Activated T-helper 2 cell treated with anti-CD3 and anti-CD28 coated beads, Interferon-gamma antibody, Interleukin-2, Interleukin-4, amounts not matched to agents 10 μg/mL and 5 μg/mL and 100 μg/mL, durations not matched to agents 14 hours and 24 hours and 36 hours (primary cell): ENCODE results near the gene ALDH3B2. TPM values are rescaled to one million over a fixed set of nuclear protein-coding genes. Genes with fewer than 3 reads are reported as not detected.
"Not testable (repeated sequence)": the region's sequence is repeated elsewhere in the genome, so short reads cannot be mapped to it uniquely, and the experiment has no call there.

Experiments used
- DNase-seq: peaks from one replicate; pipeline ENCODE4 v3.0.0; 2021; ENCODE audit warnings: low spot score
- H3K27ac Mint-ChIP-seq: one replicate; pipeline ENCODE4 v1.8.0; 2021; ENCODE audit warnings: mixed read lengths
- H3K27me3 Mint-ChIP-seq: one replicate; pipeline ENCODE4 v1.8.0; 2021; ENCODE audit warnings: low read depth, mixed read lengths
- H3K36me3 Mint-ChIP-seq: one replicate; pipeline ENCODE4 v1.8.0; 2021; ENCODE audit warnings: low read depth, mixed read lengths
- H3K4me1 Mint-ChIP-seq: one replicate; pipeline ENCODE4 v1.8.0; 2021; ENCODE audit warnings: low read depth, mixed read lengths
- H3K4me3 Mint-ChIP-seq: one replicate; pipeline ENCODE4 v1.8.0; 2021; ENCODE audit warnings: low read depth, mild to moderate bottlenecking, moderate library complexity, mixed read lengths
- H3K9me3 Mint-ChIP-seq: one replicate; pipeline ENCODE4 v1.8.0; 2021; ENCODE audit warnings: mixed read lengths
- intact Hi-C: fragments of 100-400 bp; cut with micrococcal nuclease; formaldehyde crosslinking; loops from one replicate; pipeline ENCODE4 v1.15.1; 2023
- total RNA-seq: library from RNA; stranded (reverse); gene quantifications from 2 replicates; pipeline ENCODE4 v1.2.3, GENCODE V29; 2022

ALDH3B2 gene
- total RNA-seq, 1 donor from 2014 or later: not detected

DNA sequence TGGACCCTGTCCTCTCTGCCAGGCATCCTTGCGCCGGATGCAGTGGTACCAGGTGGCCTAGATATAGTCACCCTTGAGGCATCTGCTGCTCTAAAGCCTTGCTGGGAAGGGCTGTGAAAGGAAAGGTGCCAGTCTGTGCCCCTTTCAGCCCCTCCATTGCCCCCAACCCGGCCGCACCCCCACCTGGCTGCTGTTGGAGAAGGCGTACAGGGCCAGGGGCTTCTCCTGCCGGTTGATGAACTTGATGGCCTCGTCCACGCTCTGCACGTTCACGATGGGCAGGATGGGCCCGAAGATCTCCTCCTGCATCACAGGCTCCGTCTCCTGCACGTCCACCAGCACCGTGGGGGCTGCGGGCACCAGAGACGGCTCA is 10.2 kb downstream of the ALDH3B2 start:
- DNase-seq: no peak
- Mint-ChIP-seq H3K9me3 (no peaks in the 10 kb centered on the region), H3K27ac (no peak overlapping the region), H3K4me3 (no peak overlapping the region), H3K36me3 (no peaks in the 10 kb centered on the region), H3K27me3 (no peaks in the 10 kb centered on the region), H3K4me1 (no peaks in the 10 kb centered on the region)
- intact Hi-C loops: no loop called here

DNA sequence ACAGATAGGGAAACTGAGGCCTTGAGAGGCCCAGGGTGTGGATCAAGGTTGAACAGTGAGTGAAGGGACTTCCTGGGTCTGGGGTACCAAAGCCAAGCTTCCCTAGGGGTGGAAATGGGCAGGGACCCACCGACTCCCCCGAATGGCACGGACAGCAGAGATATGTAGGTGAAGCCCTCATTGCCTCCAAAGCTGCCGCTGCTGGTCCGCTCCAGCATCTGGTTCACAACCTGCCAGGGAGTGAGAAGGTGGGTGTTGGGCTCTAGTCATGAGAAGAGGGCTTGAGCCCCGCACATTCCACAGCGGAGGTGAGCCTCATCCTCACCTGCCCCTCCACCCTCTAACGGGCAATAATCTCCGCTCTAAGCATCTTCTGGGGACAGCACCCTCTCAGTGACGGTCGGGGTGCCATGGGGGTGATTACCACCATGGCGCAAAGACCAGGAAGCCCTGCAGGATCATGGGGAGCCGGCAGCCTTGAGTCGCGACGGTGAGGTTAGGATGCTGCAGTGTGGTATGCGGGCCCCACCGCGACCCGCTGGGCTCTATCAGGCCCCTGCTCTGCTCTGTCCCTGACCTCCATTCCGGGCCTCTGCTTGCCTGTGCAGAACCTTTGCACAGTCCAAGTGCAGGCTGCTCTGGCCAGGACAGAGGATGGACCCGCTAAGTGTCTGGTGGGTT is 10.8 kb downstream of the ALDH3B2 start:
- H3K4me1 Mint-ChIP-seq: peaks cover 2% of the 10 kb centered on the region
- intact Hi-C loops: no loop called here
- no peak for DNase-seq
- no peak overlapping the region for H3K27ac Mint-ChIP-seq
- H3K27me3 Mint-ChIP-seq: no peaks in the 10 kb centered on the region
- H3K4me3 Mint-ChIP-seq: no peak overlapping the region
- no peaks in the 10 kb centered on the region for H3K36me3 Mint-ChIP-seq
- H3K9me3 Mint-ChIP-seq: no peaks in the 10 kb centered on the region

DNA sequence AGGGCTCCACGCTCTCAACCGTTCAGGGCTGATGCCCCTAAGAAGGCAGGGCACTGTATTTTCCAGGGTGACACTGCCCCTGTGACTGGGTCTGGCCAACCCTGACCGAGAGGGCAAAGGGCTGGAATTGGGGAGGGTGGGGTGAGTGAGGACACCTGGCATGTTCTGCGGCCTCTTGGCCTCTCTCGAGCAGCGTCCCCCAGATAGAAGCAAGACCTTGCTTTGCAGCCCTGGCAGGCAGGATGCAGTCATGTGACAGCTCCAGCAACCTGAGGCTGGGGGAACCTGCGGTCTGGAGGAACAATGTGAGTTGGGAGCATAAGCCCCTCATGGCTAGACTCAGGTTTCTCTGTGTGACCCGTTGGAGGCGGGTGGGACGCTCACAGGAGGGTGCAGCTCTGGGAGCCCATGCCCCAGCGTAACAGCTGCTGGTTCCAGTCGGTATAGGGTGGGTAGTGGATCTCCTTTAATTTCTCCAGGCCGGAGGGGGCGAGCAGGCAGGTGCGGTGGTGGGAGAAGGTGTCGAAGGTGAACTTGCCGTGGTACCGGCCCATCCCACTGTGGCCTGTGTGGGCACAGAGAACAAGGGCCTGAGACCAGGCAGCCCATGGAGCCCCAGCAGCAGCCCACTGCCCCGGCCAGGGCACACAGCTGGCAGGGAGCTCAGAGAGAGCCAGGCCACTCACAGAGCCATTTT is 11.4 kb downstream of the ALDH3B2 start:
- Mint-ChIP-seq H3K36me3 (no peaks in the 10 kb centered on the region), H3K9me3 (no peaks in the 10 kb centered on the region), H3K27me3 (no peaks in the 10 kb centered on the region), H3K27ac (no peak overlapping the region), H3K4me3 (no peak overlapping the region), H3K4me1 (peaks cover 2% of the 10 kb centered on the region)
- DNase-seq: no peak
- intact Hi-C loops: no loop called here

DNA sequence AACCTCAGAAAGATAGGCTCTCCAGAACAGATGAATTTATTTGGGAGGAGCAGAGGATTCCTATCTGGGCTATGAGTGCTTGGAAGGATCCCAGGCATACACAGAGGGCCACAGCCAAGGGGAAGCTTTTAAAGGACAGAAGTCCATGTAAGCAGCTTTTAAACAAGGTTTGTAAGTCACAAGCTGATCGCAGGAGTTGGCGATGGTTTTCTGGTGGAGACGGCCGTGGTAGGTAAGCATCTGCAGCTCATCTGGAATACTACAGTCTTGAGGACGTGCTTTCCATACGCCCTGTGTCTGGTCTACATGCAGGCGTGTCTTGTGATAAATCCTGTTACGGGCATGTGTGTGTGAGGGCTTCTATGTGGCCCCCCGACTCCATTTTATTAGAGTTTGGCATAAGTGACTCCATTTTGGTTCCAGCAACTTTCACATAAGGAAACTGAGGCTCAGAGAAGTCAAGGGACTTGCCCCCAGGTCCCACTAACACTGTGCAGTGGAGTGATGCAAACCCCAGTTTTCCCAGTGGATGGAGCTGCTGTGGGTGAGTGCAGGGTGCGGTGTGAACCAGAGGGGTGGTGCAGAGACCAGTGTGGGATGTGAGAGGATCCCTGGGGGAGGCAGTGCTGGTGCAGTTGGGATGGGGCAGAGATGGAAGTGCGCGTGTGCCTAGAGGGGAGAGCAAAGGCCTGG is 12.1 kb downstream of the ALDH3B2 start:
- intact Hi-C loops: no loop called here
- H3K27me3 Mint-ChIP-seq: no peaks in the 10 kb centered on the region
- H3K4me3 Mint-ChIP-seq: no peak overlapping the region
- no peak overlapping the region for H3K27ac Mint-ChIP-seq
- H3K36me3 Mint-ChIP-seq: no peaks in the 10 kb centered on the region
- DNase-seq: no peak
- no peaks in the 10 kb centered on the region for H3K9me3 Mint-ChIP-seq
- peaks cover 2% of the 10 kb centered on the region for H3K4me1 Mint-ChIP-seq

DNA sequence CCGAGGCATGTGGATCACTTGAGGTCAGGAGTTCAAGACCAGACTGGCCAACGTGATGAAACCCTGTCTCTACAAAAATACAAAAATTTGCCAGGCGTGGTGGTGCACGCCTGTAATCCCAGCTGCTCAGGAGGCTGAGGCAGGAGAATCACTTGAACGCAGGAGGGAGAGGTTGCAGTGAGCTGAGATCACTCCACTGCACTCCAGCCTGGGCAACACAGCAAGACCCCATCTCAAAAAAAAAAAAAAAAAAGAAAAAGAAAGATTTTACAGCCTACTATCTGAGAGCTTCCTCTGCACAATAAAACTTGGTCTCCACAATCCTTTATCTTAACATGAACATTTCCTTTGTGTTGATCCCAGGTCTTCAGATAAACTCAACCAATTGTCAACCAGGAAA is 13.7 kb downstream of the ALDH3B2 start:
- intact Hi-C loops: not testable (repeated sequence)

DNA sequence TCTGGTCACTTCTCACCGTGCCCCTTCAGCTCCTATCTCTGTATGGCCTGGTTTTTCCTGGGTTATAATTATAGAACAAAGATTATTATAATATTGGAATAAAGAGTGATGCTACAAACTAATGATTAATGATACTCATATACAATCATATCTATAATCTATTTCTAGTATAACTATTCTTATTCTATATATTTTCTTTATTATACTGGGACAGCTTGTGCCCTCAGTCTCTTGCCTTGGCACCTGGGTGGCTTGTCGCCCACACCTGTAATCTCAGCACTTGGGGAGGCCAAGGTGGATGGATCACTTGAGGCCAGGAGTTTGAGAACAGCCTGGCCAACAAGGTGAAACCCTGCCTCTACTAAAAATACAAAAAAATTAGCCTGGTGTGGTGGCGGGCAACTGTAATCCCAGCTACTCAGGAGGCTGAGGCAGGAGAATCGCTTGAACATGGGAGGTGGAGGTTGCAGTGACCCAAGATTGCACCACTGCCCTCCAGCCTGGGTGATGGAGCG is 14.7 kb downstream of the ALDH3B2 start:
- H3K4me3 Mint-ChIP-seq, intact Hi-C loops, H3K27ac Mint-ChIP-seq, H3K27me3 Mint-ChIP-seq, H3K36me3 Mint-ChIP-seq, DNase-seq, H3K4me1 Mint-ChIP-seq, H3K9me3 Mint-ChIP-seq: not testable (repeated sequence)

More for the DNA sequence above, 13.7 kb downstream of the ALDH3B2 start:
- not testable (repeated sequence) for H3K36me3 Mint-ChIP-seq, H3K27ac Mint-ChIP-seq, H3K4me3 Mint-ChIP-seq, H3K4me1 Mint-ChIP-seq, H3K27me3 Mint-ChIP-seq, H3K9me3 Mint-ChIP-seq, DNase-seq

DNA sequence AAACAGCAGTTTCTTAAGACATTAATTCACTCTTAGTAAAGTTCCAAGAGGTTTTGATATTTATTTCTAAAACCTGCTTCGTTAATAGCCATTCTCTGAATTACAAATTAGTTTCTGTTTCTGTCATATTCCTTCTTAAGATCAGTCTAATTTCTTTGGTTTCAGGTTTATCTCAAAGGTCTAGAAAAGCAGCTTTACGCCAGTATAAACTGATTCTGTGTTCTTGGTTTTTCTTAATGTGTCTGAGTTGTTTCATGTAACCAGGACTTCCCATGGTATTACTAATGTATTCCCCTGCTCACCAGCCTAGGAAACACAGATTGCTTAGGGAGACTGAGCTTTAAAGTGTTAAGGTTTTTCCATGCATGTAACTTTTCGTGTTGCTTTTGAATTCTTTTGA is 17.1 kb downstream of the ALDH3B2 start:
- no peak for DNase-seq
- intact Hi-C loops: no loop called here
- Mint-ChIP-seq H3K4me1 (peaks cover 2% of the 10 kb centered on the region), H3K27ac (no peak overlapping the region), H3K36me3 (peaks cover 3% of the 10 kb centered on the region), H3K27me3 (no peaks in the 10 kb centered on the region), H3K9me3 (peaks cover 5% of the 10 kb centered on the region), H3K4me3 (no peak overlapping the region)

DNA sequence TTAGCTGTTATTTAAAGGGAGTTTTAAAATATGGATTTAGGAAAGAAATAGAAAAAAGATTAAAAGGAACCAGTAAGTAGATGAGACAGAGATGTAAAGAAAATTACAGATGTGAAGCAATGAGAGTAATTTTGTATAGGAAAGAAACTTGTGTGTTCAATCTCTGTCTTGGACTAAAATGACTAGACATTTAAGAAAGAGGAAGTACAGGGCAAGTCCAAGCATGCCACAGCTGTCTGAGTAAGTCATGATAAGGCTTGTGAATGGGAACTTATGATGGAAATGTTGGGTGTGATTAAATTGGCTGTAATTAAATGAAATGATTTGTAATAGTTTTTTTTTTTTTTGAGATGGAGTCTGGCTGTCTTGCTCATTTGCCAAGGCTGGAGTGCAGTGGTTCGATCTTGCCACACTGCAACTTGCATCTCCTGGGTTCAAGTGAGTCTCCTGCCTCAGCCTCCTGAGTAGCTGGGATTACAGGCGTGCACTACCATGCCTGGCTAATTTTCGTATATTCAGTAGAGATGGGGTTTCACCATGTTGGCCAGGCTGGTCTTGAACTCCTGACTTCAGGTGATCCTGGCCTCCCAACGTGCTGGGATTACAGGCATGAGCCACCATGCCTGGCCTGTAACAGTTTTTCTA is 18.0 kb downstream of the ALDH3B2 start:
- H3K9me3 Mint-ChIP-seq: peaks cover 5% of the 10 kb centered on the region
- DNase-seq: no peak
- no peaks in the 10 kb centered on the region for H3K27me3 Mint-ChIP-seq
- H3K36me3 Mint-ChIP-seq: peaks cover 3% of the 10 kb centered on the region
- no peak overlapping the region for H3K27ac Mint-ChIP-seq
- H3K4me3 Mint-ChIP-seq: no peak overlapping the region
- H3K4me1 Mint-ChIP-seq: peaks cover 2% of the 10 kb centered on the region
- intact Hi-C loops: no loop called here

DNA sequence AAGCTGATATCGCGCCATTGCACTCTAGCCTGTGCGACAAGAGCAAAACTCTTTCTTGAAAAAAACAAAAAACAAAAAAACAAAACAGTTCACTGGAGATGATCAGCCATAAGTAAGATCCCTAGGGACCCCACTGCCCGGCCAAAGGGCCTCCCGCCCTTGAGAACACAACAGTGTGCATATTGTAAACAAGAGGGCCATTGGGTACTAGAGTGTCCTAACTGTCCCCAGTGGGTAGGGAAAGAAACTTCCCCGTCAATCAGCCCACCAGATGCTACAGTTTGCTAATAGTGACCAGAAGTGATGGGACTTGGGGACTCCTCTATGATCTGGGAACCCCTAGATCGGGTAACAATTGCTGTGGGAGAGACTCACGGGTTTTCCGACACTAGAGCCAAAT is 20.2 kb downstream of the ALDH3B2 start:
- no peak overlapping the region for H3K4me3 Mint-ChIP-seq
- DNase-seq: no peak
- peaks cover 3% of the 10 kb centered on the region for H3K36me3 Mint-ChIP-seq
- peaks cover 5% of the 10 kb centered on the region for H3K9me3 Mint-ChIP-seq
- peaks cover 9% of the 10 kb centered on the region for H3K4me1 Mint-ChIP-seq
- intact Hi-C loops: no loop called here
- no peak overlapping the region for H3K27ac Mint-ChIP-seq
- no peaks in the 10 kb centered on the region for H3K27me3 Mint-ChIP-seq

DNA sequence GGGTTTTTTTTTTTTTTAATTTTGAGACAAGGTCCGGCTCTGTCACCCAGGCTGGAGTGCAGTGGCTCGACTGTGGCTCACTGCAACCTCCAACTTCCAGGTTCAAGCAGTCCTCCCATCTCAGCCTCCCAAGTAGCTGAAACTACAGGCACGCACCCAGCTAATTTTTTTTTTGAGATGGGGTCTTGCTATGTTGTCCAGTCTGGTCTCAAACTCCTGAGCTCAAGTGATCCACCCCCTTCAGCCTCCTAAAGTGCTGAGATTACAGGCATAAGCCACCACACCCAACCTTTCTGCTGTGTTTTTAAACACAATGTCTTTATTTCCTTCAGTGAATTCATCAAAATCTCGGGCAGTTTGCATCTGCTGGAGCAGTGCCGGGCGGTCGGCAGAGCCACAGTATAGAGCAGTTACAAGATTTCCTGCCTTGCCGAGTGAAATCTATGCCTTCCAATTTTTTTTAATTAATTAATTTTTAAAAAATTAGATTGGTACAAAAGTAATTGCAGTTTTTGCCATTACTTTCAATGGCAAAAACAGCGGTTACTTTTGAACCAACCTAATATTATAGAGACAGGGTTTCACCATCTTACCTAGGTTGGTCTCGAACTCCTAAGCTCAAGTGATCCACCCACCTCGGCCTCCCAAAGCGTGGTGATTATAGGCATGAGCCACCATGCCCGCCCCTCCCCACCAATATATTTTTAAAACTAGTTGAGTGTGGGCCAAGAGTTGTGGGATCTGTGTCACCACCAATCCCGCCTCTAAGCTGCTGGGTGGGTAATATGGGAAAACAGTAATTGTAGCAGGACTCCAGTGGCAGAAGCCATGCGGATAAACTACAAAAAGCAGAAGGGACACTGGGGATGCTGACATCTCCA is 21.2 kb downstream of the ALDH3B2 start:
- peaks cover 8% of the 10 kb centered on the region for H3K4me1 Mint-ChIP-seq
- H3K27me3 Mint-ChIP-seq: no peaks in the 10 kb centered on the region
- H3K4me3 Mint-ChIP-seq: no peak overlapping the region
- DNase-seq: no peak
- H3K36me3 Mint-ChIP-seq: peaks cover 3% of the 10 kb centered on the region
- intact Hi-C loops: no loop called here
- no peak overlapping the region for H3K27ac Mint-ChIP-seq
- H3K9me3 Mint-ChIP-seq: peaks cover 5% of the 10 kb centered on the region

DNA sequence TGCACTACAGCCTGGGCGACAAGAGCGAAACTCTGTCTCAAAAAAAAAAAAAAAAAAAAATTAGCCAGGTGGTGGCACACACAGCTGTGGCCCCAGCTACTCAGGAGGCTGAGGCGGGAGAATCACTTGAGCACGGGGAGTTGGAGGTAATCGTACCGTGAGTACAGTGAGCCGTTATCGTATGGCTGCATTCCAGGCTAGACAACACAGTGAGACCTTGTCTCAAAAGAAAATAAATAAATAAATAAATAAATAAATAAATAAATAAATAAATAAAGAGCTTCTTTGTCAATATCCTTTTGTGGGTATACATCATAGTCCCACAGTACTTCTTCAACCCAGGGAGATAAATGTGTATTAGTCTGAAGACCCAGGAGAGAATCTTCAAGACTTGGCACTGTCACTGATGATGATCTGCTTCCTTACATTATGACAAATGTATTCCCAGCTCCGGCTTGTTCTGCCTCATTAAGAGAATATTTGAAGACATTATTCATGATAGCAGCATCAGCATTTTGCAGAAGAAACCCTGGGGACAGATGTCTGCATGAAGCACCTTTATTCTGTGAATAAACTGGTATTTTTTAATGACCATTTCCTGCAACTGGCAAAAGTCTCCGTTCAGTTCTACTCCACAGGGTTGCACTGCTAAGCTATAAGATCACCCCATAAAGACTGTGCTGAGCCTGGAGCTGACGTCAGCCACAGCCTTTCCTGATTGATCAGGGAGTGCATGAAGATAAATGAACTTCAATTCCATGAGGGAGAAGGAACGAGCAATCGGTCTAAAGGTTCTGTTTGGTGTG is 22.2 kb downstream of the ALDH3B2 start:
- no peak for DNase-seq
- Mint-ChIP-seq H3K4me3 (no peak overlapping the region), H3K27me3 (no peaks in the 10 kb centered on the region), H3K27ac (no peak overlapping the region), H3K4me1 (peaks cover 10% of the 10 kb centered on the region), H3K36me3 (peaks cover 3% of the 10 kb centered on the region), H3K9me3 (peaks cover 5% of the 10 kb centered on the region)
- intact Hi-C loops: no loop called here
